Cerebellar nuclear complex (tissue), 1 donor: Measurements from ENCODE around the gene PARP11.
"Not testable (repeated sequence)": the region's sequence is repeated elsewhere in the genome, so short reads cannot be mapped to it uniquely, and the experiment has no call there.

Experiments
- DNase-seq, 2 experiments: peaks; one replicate each; lab custom pipeline; 2025; lab: John Stamatoyannopoulos, UW

PARP11 gene

GRCh38 chr12:3882896-3883564 lies 9.8 kb upstream of the PARP11 start:
- DNase-seq: no peak

- DNase-seq: no peak
Observed at GRCh38 chr12:3882406-3882805, 9.2 kb upstream of the PARP11 start.

- no peak for DNase-seq
Observed at GRCh38 chr12:3881281-3881950, 8.2 kb upstream of the PARP11 start.

- DNase-seq: no peak
Observed at GRCh38 chr12:3879846-3880245, 6.6 kb upstream of the PARP11 start.

- DNase-seq: no peak
Observed at GRCh38 chr12:3871356-3871755, 1.8 kb downstream of the PARP11 start.

- no peak for DNase-seq
Observed at GRCh38 chr12:3869865-3870264, 3.3 kb downstream of the PARP11 start.

- no peak for DNase-seq
Observed at GRCh38 chr12:3869433-3869832, 3.8 kb downstream of the PARP11 start.

GRCh38 chr12:3863756-3864155 lies 9.4 kb downstream of the PARP11 start:
- DNase-seq: no peak

GRCh38 chr12:3842517-3842916 lies 30.7 kb downstream of the PARP11 start:
- no peak for DNase-seq

- DNase-seq: no peak
Observed at GRCh38 chr12:3841783-3842182, 31.4 kb downstream of the PARP11 start.

GRCh38 chr12:3840833-3841232 lies 32.4 kb downstream of the PARP11 start:
- not testable (repeated sequence) for DNase-seq

GRCh38 chr12:3839745-3840144 lies 33.5 kb downstream of the PARP11 start:
- DNase-seq: not testable (repeated sequence)

GRCh38 chr12:3838701-3839548 lies 34.3 kb downstream of the PARP11 start:
- not testable (repeated sequence) for DNase-seq

- no peak for DNase-seq
Observed at GRCh38 chr12:3838076-3838475, 35.1 kb downstream of the PARP11 start.

GRCh38 chr12:3837049-3837448 lies 36.1 kb downstream of the PARP11 start:
- DNase-seq: no peak

GRCh38 chr12:3836641-3837040 lies 36.6 kb downstream of the PARP11 start:
- no peak for DNase-seq

GRCh38 chr12:3835914-3836313 lies 37.3 kb downstream of the PARP11 start:
- no peak for DNase-seq

- DNase-seq: no peak
Observed at GRCh38 chr12:3834774-3835173, 38.4 kb downstream of the PARP11 start.

GRCh38 chr12:3833670-3834310 lies 39.4 kb downstream of the PARP11 start:
- no peak for DNase-seq

GRCh38 chr12:3832738-3833137 lies 40.5 kb downstream of the PARP11 start:
- DNase-seq: no peak

- no peak for DNase-seq
Observed at GRCh38 chr12:3828888-3829287, 44.3 kb downstream of the PARP11 start.

- no peak for DNase-seq
Observed at GRCh38 chr12:3827301-3828000, 45.7 kb downstream of the PARP11 start.
